ENCODE results near the gene PIM2.

Gene PIM2

DNA sequence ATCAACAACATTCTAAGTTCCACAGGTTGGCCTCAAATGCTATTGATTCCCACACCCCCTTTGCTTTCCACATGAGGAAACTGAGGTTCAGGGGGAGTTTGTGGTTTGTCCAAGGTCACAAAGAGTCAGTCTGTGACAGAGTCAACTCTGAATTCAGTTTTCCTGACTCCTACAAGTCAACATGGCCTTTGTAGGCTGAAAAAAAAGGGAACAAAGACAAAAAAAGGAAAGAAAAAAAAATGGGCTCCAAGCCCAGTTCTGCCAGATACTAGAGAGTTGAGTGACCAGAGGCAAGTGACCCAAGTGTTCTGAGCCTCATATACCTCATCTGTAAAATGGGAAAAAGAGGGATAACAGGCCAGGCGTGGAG is 16.5 kb upstream of the PIM2 start:
- no peak for DNase-seq

GRCh38 chrX:48934581-48935300 is 15.9 kb upstream of the PIM2 start:
- DNase-seq: no peak

GRCh38 chrX:48933757-48934156 is 14.9 kb upstream of the PIM2 start:
- no peak for DNase-seq

GRCh38 chrX:48927736-48928382 is 9.0 kb upstream of the PIM2 start:
- DNase-seq: no peak

GRCh38 chrX:48927123-48927522 is 8.3 kb upstream of the PIM2 start:
- DNase-seq: no peak

GRCh38 chrX:48924270-48924669 is 5.4 kb upstream of the PIM2 start:
- no peak for DNase-seq

GRCh38 chrX:48923771-48924170 is 4.9 kb upstream of the PIM2 start:
- no peak for DNase-seq

DNA sequence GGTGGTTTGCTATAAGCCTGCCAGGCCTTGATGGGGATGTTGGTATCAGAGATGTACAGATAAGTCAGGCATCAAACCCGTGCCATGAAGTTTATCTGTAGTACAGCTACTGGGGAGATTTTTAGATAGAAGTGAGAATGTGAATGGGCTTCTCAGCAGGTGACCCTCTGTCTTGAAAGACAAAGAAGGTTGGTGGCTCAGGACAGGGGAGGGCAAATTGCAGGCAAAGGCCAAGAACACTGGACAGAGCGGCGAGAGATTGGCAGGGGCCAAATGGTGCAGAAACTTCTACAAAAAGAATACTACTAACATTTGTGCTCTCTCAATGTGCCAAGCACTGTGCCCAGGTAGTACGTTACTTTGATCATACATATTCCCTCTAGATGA is 1.9 kb upstream of the PIM2 start:
- no peak for DNase-seq

DNA sequence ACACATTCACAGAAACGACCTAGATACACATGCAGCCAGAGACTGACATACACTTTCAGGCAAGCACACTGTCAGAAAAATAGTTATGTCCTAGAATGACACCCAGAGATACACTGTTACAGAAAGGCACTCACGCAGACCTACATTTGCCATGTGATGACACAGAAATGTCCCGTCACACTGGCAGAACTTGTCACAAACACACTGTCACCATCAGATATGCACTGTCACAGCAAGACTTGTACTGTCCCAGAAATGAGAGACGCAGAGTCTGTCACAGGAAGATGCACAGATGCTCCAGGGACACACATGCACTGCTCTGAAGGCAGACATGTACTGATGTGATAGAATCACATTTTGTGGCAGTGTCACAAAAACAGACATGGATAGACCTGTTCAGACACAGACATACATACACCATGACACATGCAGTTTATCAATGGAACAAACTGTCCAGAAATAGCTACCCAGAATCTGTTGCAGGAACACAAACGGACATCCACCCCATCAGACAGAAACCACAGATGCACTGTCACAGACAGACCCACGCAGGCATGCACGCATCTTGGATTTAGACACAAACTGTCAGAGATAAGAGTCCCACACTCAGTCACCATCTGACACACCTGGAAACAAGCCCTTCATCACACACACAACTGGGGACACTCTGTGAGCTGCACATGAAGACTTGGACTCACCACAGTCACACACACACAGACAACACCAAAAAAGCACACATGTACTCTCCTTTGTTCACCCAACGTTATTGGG is 1.3 kb upstream of the PIM2 start:
- DNase-seq: no peak

GRCh38 chrX:48919360-48919841 is 577 bp upstream of the PIM2 start:
- DNase-seq: no peak

- DNase-seq: no peak
Measured at GRCh38 chrX:48918301-48918642, 552 bp downstream of the PIM2 start.

DNA sequence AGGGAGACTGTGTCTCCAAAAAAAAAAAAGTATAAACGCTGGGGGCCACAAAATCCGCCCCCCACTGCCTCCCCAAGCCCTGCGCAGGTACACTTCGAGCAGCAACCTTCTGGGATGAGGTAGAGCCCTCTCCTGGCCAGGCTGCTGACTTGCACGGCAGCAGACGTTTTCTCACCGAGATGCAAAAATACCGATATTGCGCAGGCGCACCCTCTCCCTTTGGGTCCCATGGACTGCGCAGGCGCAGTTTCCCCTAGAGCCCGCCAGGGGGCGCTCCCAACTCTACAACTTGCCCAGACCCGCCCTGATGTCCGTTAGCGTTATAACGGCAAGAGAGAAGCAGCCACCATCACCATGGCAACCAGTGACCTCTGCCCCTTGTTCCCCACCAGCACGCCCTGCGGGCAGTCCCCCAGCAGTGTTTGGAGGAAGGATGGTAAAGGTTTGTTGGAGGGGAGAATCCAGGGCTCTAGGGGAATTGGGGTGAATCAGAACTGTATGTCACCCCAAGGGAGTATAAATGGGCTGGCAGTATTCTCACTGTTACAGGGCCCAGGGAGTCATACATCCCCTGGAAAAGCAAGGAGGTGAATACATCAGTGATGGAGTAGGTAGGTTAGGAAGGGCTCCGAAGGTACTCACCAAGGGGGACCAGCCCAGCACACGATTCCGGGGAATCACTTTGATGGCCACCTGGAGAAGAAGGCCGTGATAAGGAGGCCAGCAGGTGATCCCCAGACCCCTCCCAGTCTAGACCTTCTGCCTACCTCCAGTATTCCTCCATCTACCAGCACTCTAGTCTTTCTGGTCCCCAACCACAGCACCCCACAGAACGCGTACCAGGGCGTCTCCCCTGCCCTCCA is 1.5 kb downstream of the PIM2 start:
- DNase-seq: peak; percentile 86

- no peak for DNase-seq
Measured at GRCh38 chrX:48914593-48915493, 4.0 kb downstream of the PIM2 start.

- no peak for DNase-seq
Measured at GRCh38 chrX:48913605-48914366, 5.0 kb downstream of the PIM2 start.

DNA sequence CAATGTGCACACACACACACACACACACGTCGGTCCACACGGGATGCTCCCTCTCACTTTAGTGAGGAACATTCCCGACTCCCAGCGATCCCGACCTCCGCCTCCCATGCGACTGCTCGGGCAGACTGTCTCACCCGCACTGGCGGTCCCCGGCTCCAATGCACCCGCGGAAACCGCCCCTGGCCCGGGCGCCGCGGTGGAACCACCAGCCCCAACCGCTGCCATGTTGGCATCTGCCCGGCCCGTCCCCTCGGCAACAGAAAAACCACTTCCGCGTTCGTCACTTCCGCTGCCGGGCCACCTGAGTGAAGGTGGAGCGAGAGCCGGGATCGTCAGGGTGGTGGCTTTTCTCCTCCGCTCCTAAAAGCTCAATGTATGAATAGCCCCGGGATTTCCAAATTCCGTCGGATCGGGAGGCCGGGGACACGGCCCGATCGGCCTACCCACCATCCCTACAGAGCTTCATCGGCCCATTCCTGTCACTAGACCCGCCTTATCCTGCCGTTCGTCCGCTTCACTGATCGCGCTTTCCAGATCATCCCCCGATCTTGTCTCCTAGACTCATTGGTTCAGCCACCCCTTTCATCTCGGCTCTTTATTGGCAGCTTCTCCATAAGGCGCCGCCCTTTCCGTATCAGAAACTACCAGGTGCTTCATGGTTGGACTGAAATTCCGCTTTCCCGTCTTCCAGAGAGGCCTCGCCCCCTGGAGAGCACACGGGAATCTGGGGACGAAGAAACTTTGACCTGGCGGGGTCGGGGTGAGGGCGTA is 7.2 kb downstream of the PIM2 start, which contains the start of gene SLC35A2:
SLC35A2 (minus strand) TSS at position 235 of the 771 bp plus-strand sequence; CDS start at position 225, 10 bp downstream.
- peak; percentile 71 for DNase-seq

GRCh38 chrX:48910926-48911411 is 7.9 kb downstream of the PIM2 start:
- no peak for DNase-seq

- DNase-seq: no peak
Measured at GRCh38 chrX:48909703-48910294, 9.0 kb downstream of the PIM2 start.

GRCh38 chrX:48908600-48908999 is 10.2 kb downstream of the PIM2 start:
- DNase-seq: no peak

DNA sequence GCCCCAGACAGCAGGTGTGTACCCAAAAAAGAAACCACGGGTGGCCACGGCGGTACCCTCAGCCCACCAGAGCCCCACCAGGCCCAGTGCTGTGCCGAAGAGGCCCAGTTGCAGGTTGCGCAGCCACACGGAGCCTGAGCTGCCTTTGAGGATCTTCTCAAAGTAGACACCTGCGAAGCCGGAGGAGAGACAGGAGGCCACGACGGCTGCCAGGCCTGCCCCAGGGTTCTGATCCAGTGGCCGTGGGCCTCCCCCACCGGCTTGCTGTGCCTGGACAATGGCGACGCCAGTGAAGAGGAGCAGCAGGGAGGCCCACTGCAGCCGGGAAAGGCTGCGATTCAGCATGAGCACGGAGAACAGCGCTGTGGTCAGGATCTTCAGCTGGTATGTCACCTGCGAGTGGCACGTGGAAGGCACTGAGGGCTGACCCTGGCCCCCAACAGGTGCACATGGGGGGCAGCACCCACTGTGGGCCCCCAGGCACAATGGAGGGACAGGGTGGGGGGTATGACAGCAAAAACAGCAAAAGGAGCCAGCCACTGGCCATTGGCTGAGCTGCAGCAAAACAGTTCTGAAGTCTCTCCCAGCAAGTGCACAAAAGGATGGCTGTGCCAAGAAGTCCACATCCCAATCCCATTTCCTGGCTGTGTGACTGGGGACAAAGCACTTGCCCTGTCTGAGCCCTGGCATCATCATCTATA is 13.6 kb downstream of the PIM2 start:
- no peak for DNase-seq

Measured in EL (cell line).